ENCODE results near the gene SF3A1. TPM values are rescaled to one million over a fixed set of nuclear protein-coding genes. Genes with fewer than 3 reads are reported as not detected.

Gene SF3A1
- total RNA-seq, 1 donor from 2014 or later = 190 TPM

GRCh38 chr22:30326255-30326705 lies 30.4 kb downstream of the SF3A1 start:
- peak overlapping the region; percentile 89 for H3K4me3 Mint-ChIP-seq
- peaks cover 23% of the 10 kb centered on the region for H3K4me1 Mint-ChIP-seq (ENCODE audit: unreplicated experiment)
- H3K9me3 Mint-ChIP-seq = no peaks in the 10 kb centered on the region
- no peak overlapping the region for H3K27ac Mint-ChIP-seq
- TF ChIP-seq, protein P1, sequence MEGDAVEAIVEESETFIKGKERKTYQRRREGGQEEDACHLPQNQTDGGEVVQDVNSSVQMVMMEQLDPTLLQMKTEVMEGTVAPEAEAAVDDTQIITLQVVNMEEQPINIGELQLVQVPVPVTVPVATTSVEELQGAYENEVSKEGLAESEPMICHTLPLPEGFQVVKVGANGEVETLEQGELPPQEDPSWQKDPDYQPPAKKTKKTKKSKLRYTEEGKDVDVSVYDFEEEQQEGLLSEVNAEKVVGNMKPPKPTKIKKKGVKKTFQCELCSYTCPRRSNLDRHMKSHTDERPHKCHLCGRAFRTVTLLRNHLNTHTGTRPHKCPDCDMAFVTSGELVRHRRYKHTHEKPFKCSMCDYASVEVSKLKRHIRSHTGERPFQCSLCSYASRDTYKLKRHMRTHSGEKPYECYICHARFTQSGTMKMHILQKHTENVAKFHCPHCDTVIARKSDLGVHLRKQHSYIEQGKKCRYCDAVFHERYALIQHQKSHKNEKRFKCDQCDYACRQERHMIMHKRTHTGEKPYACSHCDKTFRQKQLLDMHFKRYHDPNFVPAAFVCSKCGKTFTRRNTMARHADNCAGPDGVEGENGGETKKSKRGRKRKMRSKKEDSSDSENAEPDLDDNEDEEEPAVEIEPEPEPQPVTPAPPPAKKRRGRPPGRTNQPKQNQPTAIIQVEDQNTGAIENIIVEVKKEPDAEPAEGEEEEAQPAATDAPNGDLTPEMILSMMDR (conservative IDR thresholded peaks at IDR 0.05) = no peak
- no peaks in the 10 kb centered on the region for H3K27me3 Mint-ChIP-seq
- no peak for DNase-seq (ENCODE audit: extremely low spot score, unreplicated experiment)
- H3K36me3 Mint-ChIP-seq = peaks cover 5% of the 10 kb centered on the region

DNA sequence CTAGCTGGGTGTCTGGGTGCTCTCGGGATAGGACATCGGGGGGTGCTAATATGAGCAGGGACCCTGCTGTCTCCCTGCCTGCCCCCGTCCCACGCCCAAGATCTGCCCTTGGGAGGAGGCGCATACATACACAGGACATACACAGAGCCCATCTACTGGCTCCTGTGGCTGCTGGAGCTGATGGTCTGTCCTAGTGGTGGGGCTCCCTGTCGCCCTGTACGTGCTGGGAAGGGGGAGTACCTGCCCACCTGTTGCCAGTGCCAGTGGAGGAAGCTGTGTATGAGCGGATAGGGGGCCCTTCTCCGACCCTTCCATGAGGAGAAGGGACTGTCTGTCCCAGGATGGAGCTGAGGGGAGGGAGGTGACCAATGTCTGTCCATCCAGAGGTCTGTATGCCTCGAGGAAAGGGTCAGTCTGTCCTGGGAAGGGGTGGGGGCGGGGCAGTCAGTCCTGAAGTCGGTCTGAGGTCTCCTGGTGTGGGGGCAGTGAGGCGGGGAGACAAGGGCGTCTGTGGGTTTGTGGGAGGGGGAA lies 30.9 kb downstream of the SF3A1 start:
- TF ChIP-seq, protein P1 (conservative IDR thresholded peaks at IDR 0.05) = no peak
- peak overlapping the region; percentile 89 for H3K4me3 Mint-ChIP-seq
- H3K4me1 Mint-ChIP-seq (ENCODE audit: unreplicated experiment) = peaks cover 23% of the 10 kb centered on the region
- H3K9me3 Mint-ChIP-seq = no peaks in the 10 kb centered on the region
- H3K27ac Mint-ChIP-seq = no peak overlapping the region
- peaks cover 5% of the 10 kb centered on the region for H3K36me3 Mint-ChIP-seq
- H3K27me3 Mint-ChIP-seq = no peaks in the 10 kb centered on the region
- no peak for DNase-seq (ENCODE audit: extremely low spot score, unreplicated experiment)

DNA sequence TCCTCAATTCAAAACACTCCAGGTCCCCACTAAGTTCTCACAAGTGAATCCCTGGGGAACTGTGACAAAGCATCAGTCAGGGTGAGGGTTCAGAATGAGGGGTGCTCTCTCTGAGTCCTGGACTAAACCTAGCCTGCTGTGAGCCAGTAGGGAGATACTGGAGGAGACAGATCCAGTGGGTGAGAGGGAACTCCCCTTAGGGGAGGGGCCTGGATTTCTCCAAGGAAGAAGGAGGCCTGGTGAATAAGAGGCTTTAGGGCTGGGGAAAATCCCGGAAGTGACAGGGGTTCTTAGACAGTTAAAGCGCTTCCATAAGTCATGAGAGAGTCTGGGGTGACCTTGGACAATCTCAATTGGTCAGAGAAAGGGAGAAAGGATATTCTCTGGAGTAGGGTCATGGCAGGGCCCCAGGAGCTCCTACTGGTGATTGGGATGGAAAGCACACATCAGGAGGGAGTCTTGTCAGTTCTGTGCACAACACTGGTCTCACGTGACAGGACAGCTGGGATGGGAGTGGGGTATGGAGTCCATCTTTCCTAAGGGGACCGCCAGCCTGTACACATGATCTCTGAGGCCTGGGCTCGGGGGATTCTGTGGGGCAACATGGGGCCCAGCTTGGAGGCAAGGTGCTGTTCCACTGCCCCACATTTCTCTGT lies 31.5 kb downstream of the SF3A1 start:
- peak overlapping the region; percentile 89 for H3K4me3 Mint-ChIP-seq
- H3K9me3 Mint-ChIP-seq = no peaks in the 10 kb centered on the region
- DNase-seq (ENCODE audit: extremely low spot score, unreplicated experiment) = no peak
- H3K27me3 Mint-ChIP-seq = no peaks in the 10 kb centered on the region
- H3K27ac Mint-ChIP-seq = peak overlapping the region; percentile 72
- H3K36me3 Mint-ChIP-seq = no peaks in the 10 kb centered on the region
- TF ChIP-seq, protein P1 (conservative IDR thresholded peaks at IDR 0.05) = no peak
- H3K4me1 Mint-ChIP-seq (ENCODE audit: unreplicated experiment) = peaks cover 23% of the 10 kb centered on the region

GRCh38 chr22:30324014-30324730 lies 32.5 kb downstream of the SF3A1 start:
- Mint-ChIP-seq H3K27me3 (no peaks in the 10 kb centered on the region), H3K4me3 (peak overlapping the region; percentile 89), H3K9me3 (no peaks in the 10 kb centered on the region), H3K4me1 (ENCODE audit: unreplicated experiment) (peaks cover 25% of the 10 kb centered on the region), H3K27ac (peak overlapping the region; percentile 72), H3K36me3 (peaks cover 2% of the 10 kb centered on the region)
- TF ChIP-seq, protein P1 (conservative IDR thresholded peaks at IDR 0.05) = no peak
- DNase-seq (ENCODE audit: extremely low spot score, unreplicated experiment) = no peak

DNA sequence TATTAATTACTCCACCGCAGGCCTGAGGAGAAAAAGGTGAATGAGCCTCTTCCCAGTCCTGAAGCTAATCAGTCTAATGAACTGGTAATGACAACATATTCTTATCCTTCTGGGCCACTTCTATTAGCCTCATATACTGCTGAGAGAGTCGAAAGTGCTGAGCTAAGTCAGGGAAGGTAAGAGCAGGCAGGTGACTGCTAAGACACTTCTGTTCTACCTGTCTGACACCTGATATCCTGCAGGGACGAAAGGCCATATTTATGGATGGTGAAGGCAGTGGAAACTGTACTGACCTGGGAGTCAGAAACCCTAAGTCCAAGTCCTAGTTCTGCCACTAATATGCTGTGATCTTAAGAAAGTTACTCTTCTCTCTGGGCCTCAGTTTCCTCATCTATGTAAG lies 33.4 kb downstream of the SF3A1 start:
- Mint-ChIP-seq H3K36me3 (peaks cover 9% of the 10 kb centered on the region), H3K9me3 (peaks cover 5% of the 10 kb centered on the region), H3K4me1 (ENCODE audit: unreplicated experiment) (peaks cover 31% of the 10 kb centered on the region), H3K27me3 (no peaks in the 10 kb centered on the region), H3K27ac (no peak overlapping the region), H3K4me3 (no peak overlapping the region)
- no peak for DNase-seq (ENCODE audit: extremely low spot score, unreplicated experiment)
- TF ChIP-seq, protein P1 (conservative IDR thresholded peaks at IDR 0.05) = no peak
